WI38 (cell line): ENCODE results near the gene DCUN1D5.

Experiments used
- H3K4me3 ChIP-seq: 2 replicates; pipeline ENCODE4 v1.5.1; 2011; ENCODE audit warnings: low read depth, mild to moderate bottlenecking, control low read depth, low read length
- CTCF ChIP-seq: IDR thresholded peaks from 2 replicates; pipeline ENCODE4 v1.5.1; 2012; ENCODE audit warnings: low read depth, mild to moderate bottlenecking, control low read depth, low read length

Gene DCUN1D5

GRCh38 chr11:103091801-103092524 is at the start of gene DCUN1D5:
Gene DCUN1D5 (minus strand): TSS chr11:103092160. CDS start chr11:103091872, 288 bp downstream.
- no peak for TF ChIP-seq CTCF
- H3K4me3 ChIP-seq, result peak within 1 kb of the TSS; percentile 95

- no peak for TF ChIP-seq CTCF
These were observed 33.5 kb upstream of the DCUN1D5 start for GRCh38 chr11:103125462-103125861.

GRCh38 chr11:103114836-103115235 is 22.9 kb upstream of the DCUN1D5 start:
- no peak overlapping the region for H3K4me3 ChIP-seq
- TF ChIP-seq CTCF, result no peak

More at GRCh38 chr11:103125462-103125861, 33.5 kb upstream of the DCUN1D5 start:
- H3K4me3 ChIP-seq, result no peak overlapping the region

- H3K4me3 ChIP-seq, result no peak overlapping the region
These were observed 20.4 kb upstream of the DCUN1D5 start for GRCh38 chr11:103112364-103112763.

GRCh38 chr11:103111400-103111799 is 19.4 kb upstream of the DCUN1D5 start:
- no peak overlapping the region for H3K4me3 ChIP-seq

More at GRCh38 chr11:103112364-103112763, 20.4 kb upstream of the DCUN1D5 start:
- TF ChIP-seq CTCF, result no peak

GRCh38 chr11:103110391-103110790 is 18.4 kb upstream of the DCUN1D5 start:
- H3K4me3 ChIP-seq, result peak overlapping the region; percentile 80
- TF ChIP-seq CTCF, result no peak

More at GRCh38 chr11:103111400-103111799, 19.4 kb upstream of the DCUN1D5 start:
- TF ChIP-seq CTCF, result no peak

GRCh38 chr11:103109818-103110388 is 17.9 kb upstream of the DCUN1D5 start:
- peak overlapping the region; percentile 80 for H3K4me3 ChIP-seq
- no peak for TF ChIP-seq CTCF
